HTERT RPE-1 (cell line): ENCODE data around the gene ZNF598.
"Not testable (repeated sequence)": the region's sequence is repeated elsewhere in the genome, so short reads cannot be mapped to it uniquely, and the experiment has no call there.

ENCODE experiments used
- in situ Hi-C: fragments of 300-500 bp; cut with MboI; formaldehyde crosslinking; loops from 4 replicates; pipeline ENCODE4 v1.14.3; 2020; ENCODE audit warnings: low sequenced_read_pairs

Gene ZNF598

DNA sequence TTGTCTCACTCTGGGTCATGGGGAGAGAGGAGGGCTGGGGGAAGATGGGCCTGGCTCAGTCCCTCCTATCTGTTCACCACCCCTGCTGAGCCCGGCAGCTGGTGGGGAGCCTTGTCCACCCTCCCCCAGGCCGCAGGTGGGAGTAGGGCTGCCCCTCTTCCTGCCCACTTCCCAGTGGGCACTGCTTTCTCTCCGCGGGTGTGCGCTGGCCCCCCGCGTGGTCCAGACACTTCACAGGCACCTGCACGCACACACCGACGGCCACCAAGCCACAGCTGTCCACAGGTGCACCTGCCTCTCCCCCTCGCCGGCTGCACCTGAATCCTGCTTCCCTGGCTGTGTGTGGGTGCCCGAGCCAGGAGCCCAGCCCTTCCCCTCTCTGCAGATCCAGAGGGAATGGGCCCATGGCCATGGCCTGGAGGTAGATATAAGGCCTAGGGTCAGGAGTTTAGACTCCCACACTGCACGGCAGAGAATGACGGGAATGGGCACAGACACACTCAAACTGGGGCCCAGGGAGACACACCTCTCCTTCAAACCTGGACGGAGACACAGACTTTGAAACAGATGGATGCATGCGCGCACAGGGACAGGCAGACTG is 19.1 kb upstream of the ZNF598 start:
- in situ Hi-C loops: no loop called here

DNA sequence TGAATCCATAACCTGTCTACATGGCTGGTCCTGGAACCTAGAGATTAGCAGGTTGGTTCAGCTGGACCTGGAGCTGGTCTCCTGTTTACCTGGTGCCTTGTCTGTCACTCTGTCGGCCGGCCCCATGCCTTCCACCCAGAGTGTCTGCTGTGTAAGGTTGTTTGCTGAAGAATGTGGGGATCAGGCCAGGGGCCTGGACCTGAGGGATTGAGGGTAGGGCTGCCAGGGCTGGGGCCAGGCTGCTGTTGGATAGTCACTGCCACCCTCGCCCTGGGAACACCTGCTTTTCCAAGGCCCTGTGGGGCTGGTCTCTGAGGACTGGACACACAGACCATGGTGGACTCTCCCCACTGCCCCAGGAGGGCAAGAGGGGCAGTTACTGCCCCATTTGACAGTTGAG is 18.5 kb upstream of the ZNF598 start:
- in situ Hi-C loops: no loop called here

DNA sequence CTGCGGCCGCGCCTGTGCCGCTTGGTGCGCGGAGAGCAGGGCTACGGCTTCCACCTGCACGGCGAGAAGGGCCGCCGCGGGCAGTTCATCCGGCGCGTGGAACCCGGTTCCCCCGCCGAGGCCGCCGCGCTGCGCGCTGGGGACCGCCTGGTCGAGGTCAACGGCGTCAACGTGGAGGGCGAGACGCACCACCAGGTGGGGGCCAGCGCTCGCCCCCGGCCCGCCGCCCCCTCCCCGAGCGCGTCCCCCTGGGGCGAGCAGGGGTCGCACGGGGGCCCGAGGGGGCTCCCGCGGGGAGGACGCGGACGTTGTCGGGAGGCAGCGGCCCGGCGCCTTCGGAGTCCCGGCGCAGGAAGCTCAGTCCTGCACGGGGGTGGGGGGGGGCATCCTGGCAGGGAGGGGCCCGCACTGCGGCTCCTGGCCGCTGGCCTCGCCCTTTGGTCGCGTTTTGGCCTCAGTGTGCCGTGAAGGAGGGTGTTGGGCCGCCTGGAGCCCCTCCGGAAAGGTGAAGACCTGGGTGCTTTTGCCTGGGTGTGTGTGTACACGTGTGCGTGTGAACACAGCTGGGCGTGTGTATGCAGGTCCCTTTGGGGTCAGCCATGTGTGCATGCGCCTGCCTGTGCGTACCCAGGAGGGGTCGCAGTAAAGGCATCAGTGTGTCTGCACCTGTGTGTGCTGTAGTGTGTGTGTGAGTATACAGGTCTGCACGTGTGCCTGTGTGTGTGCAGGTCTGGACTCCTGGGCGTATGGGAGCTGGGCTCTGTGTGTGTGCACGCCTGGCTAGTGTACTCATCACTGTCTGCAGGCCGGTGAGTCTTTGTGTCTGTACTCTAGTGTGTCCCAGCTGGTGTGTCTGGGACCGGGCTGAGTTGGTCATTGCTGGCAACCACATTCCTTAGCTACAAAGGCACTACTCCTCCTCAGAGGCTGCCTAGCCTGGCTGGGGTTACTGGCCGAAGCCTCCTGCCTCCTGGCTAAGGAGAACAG is 17.7 kb upstream of the ZNF598 start:
- in situ Hi-C loops: no loop called here

DNA sequence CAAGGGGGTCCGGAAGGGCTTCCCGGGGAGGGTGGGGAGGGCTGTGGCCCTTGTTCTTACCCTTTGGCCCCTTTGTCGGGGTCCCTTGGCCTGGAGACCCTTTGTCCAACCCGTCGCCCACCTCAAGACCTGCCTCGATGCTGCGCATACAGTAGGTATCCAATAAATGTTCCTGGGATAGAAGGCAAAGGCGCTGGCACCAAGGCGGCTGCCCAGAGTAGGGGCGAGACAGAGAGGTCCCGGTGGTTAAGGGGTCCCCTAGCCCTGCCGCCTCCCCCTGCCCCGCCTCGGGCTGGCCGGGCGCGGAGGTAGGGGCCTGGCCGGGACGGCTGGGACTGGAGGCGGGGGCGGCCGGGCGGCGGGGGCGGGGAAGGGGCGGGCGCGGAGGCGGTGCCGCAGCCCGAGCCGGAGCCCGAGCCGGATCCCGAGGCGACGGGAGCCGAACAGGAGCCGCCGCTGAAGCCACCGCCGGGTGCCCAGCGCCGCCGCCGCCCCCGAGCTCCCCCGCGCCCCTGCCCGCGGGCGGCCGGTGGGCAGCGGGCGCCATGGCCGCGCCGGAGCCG is 16.9 kb upstream of the ZNF598 start, which contains the start of gene NHERF2:
Gene NHERF2 (plus strand): TSS at position 442 of the 563 bp plus-strand sequence. CDS start 104 bp downstream, at position 546.
- in situ Hi-C loops: no loop called here

- in situ Hi-C loops: no loop called here
Measured at GRCh38 chr16:2025878-2026460, 16.3 kb upstream of the ZNF598 start.

DNA sequence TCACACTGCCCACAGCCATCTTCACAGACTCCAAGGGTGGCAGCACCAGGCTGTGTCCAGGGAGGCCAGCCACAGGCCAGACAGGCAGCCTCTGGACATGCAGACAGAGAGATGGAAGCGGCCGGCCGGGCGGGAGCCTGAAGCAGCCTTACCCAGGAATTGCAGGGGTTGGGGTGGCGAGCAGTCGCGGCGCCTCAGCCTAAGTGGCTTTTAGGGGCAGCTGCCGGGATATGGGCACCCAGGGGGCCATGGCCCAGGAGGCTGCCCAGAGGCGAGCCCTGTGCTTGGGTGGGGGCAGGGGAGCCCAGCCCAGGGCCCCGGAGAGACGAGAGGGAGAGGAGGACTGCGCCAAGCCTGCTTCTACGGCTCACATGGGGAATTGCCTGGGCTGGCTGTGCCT is 15.6 kb upstream of the ZNF598 start:
- in situ Hi-C loops: no loop called here

DNA sequence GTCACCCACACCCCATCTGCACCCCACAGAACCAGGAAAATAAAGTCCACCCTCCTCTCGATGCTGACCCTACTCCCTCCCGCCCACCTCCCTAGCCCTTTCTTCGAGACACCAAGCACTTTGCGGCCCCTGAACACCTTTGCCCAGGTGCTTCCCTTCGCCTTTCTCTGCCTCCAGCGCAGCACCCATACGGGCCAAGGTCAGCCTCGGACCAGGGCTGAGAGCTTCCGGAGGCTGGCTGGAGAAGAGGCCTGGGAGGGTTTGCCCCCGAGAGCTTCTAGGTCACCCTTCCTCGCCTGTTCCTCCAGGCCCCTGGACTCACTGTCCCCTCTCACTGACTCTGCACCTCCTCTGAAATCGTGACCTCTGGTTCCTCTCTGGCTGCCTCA is 14.4 kb upstream of the ZNF598 start:
- in situ Hi-C loops: no loop called here

DNA sequence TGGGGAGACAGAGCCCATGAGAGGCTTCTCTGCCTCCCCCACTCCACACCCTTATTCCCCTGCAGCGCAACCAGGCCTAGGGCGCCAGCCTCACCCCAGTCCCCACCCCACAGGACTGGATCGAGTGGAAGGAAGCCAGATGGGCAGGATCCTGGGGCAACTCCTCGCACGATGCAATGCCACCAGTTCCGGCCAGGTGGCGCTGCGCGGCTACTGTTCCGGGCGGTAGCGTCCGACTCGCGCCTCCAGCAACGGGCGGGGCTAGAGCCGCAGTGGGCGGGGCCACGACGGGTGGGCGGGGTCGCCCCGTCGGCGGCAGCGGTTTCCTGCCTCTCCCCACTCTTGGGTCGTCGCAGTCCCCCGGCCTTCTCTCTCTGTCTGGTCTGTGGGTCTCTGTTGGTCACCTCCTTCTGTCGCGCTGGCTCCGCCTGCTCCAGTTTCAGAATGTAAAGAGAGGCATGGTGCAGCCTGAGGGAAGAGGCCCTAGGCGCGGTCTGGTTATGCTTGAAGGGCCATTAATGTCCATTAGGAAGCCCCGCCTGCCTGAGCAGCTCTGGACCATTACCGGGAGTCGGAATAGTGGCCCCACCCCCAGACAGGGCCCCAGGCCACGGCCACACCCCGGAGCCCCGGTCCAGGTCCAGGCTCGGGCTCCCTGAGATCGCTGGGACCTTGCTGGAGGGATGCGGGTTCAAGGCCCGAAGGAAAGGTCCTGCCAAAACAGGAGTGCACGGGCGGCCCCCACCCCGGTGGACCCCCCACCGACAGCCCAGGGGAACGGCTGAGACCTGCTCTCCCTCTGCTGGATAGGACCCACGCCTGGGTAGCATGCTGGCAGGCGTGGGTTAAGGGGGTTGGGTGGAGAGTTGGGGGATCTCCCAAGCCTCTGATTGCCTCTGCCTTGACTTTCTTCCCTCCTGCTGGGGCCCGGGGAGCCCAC is 13.7 kb upstream of the ZNF598 start:
- in situ Hi-C loops: no loop called here

GRCh38 chr16:2022723-2023091 is 13.1 kb upstream of the ZNF598 start:
- in situ Hi-C loops: no loop called here

- in situ Hi-C loops: no loop called here
Measured at GRCh38 chr16:2019921-2020831, 10.6 kb upstream of the ZNF598 start.

GRCh38 chr16:2019518-2019920 is 9.9 kb upstream of the ZNF598 start, which contains the start of gene NPW:
Gene NPW (plus strand): TSS chr16:2019785.
- in situ Hi-C loops: no loop called here

GRCh38 chr16:2016407-2016922 is 6.8 kb upstream of the ZNF598 start:
- in situ Hi-C loops: no loop called here

- in situ Hi-C loops: no loop called here
Measured at GRCh38 chr16:2015947-2016208, 6.3 kb upstream of the ZNF598 start.

DNA sequence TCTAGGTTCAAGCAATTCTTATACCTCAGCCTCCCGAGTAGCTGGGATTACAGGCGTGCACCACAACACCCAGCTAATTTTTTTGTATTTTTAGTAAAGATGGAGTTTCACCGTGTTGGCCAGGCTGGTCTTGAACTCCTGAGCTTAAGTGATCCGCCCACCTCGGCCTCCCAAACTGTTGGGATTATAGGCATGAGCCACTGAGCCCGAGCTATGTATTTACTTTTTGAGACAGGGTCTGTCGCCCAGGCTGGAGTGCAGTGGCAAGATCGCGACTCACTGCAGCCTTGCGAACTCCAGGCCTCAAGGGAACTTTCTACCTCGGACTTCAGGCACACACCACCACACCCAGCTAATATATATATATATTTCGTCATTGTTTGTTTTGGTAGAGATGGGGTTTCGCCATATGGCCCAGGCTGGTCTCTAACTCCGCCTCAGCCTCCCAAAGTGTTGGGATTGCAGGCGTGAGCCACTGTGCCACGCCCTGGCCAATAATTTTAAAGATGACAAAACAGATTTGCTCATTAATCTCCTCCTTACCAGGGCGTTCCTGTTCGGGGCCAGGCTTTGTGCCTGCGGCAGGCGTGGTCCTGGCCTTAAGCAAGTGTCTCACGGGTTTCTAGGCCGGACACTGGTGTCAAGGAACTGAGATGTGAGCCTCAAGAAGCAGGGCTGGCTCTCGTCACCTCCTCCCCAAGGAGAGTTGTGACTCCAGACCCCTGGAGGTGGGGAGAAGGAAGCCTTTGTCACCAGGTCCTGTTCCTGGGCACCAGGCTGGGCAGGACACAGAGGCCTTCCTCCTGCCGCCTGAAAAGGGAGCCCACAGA is 5.7 kb upstream of the ZNF598 start:
- in situ Hi-C loops: no loop called here

GRCh38 chr16:2013527-2013926 is 3.9 kb upstream of the ZNF598 start:
- in situ Hi-C loops: no loop called here

GRCh38 chr16:2011726-2012125 is 2.1 kb upstream of the ZNF598 start:
- in situ Hi-C loops: not testable (repeated sequence)

- in situ Hi-C loops: no loop called here
Measured at GRCh38 chr16:2009164-2009711, 383 bp downstream of the ZNF598 start.

DNA sequence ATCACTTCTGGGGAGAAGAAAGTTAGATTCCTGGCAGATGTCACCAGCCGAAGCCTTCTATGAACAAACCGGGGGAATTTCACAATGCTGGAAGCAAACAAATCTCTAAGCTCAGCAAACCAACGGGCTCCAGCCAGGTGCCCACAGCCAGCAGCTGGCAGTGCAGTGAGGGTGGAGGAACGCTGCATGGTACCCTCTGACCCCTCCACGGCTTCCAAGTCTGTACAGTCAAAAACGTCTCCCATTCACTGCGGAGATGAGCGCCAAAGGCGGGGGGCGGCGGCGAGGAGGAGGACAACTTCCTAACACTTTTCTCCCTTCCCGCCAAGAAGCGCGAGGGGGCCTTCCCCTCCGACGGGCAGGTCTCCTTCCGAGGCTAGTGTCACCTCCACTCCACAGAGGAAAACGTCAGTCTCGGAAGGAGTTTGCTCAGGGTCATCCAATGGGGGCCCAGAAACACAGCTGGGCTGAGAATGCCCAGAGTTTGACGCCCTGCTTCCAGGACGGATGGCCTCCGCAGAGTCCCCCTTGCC is 924 bp downstream of the ZNF598 start:
- in situ Hi-C loops: no loop called here
